Lower lobe of right lung (tissue), 2 donors: ENCODE measurements around the gene WDR76. TPM values are rescaled to one million over a fixed set of nuclear protein-coding genes. Genes with fewer than 3 reads are reported as not detected.

ENCODE experiments used
- ATAC-seq, 2 donors: fragments of 200-7000 bp; cut with Tn5 transposase; one replicate each; pipeline ENCODE4 v1.9.1; 2020 to 2022; ENCODE audit warnings: mild to moderate bottlenecking in 2 of 2, moderate library complexity in 2 of 2
- DNase-seq: peaks from one replicate; pipeline ENCODE4 v3.0.0-alpha.2; 2020
- H3K27ac ChIP-seq: fragments of 200-600 bp; one replicate; pipeline ENCODE4 v1.8.0; 2022
- H3K27me3 ChIP-seq: fragments of 200-600 bp; one replicate; pipeline ENCODE4 v1.8.0; 2022; ENCODE audit warnings: low read depth
- H3K36me3 ChIP-seq: fragments of 200-600 bp; one replicate; pipeline ENCODE4 v1.8.0; 2022; ENCODE audit warnings: mild to moderate bottlenecking
- H3K4me1 ChIP-seq: fragments of 200-600 bp; one replicate; pipeline ENCODE4 v1.8.0; 2022
- H3K4me3 ChIP-seq: fragments of 200-600 bp; one replicate; pipeline ENCODE4 v1.8.0; 2022; ENCODE audit warnings: mild to moderate bottlenecking
- H3K9me3 ChIP-seq: fragments of 200-600 bp; one replicate; pipeline ENCODE4 v1.8.0; 2022
- CTCF ChIP-seq: fragments of 200-600 bp; IDR thresholded peaks from one replicate; pipeline ENCODE4 v1.8.0; 2022; ENCODE audit warnings: antibody characterized with exemption, mild to moderate bottlenecking
- intact Hi-C: fragments of 100-400 bp; cut with DNase I; formaldehyde crosslinking; loops from one replicate; pipeline ENCODE4 v1.11.0; 2022
- microRNA-seq: library from miRNA; unstranded; fragments of <30 nt; microRNA quantifications from one replicate; pipeline ENCODE4 v1.2.0, GENCODE V29; 2020; ENCODE audit warnings: borderline number of aligned reads
- total RNA-seq: library from RNA; stranded (reverse); fragmentation: NEBNext Ultra II Directional; extraction: Animal tissue kit (Norgen Biotek cat#: 25700); gene quantifications from one replicate; pipeline ENCODE4 v1.2.1, GENCODE V29; 2021
- donor health status: DM: no; HTN: yes; CAD: no; lungs with severe emphysema.

WDR76 gene
- total RNA-seq, 1 donor from 2014 or later = 5.7 TPM

- H3K36me3 ChIP-seq = no peaks in the 10 kb centered on the region
- no peak for ATAC-seq
- H3K4me3 ChIP-seq = no peak overlapping the region
- DNase-seq = no peak
- H3K9me3 ChIP-seq = no peaks in the 10 kb centered on the region
- intact Hi-C loops = no loop called here
- no peak overlapping the region for H3K27ac ChIP-seq
- no peaks in the 10 kb centered on the region for H3K4me1 ChIP-seq
- H3K27me3 ChIP-seq = no peaks in the 10 kb centered on the region
- TF ChIP-seq CTCF = no peak
These were observed 87.1 kb downstream of the WDR76 start for GRCh38 chr15:43913941-43914340.

GRCh38 chr15:43915631-43916325 lies 89.0 kb downstream of the WDR76 start:
- intact Hi-C loops = no loop called here
- DNase-seq = no peak

GRCh38 chr15:43916326-43916660 lies 89.5 kb downstream of the WDR76 start:
- TF ChIP-seq CTCF = no peak
- H3K9me3 ChIP-seq = no peaks in the 10 kb centered on the region
- no peak overlapping the region for H3K4me3 ChIP-seq
- H3K4me1 ChIP-seq = no peaks in the 10 kb centered on the region
- H3K27me3 ChIP-seq = no peaks in the 10 kb centered on the region
- DNase-seq = no peak
- ATAC-seq = no peak
- intact Hi-C loops = no loop called here
- no peaks in the 10 kb centered on the region for H3K36me3 ChIP-seq
- H3K27ac ChIP-seq = no peak overlapping the region

More at GRCh38 chr15:43915631-43916325, 89.0 kb downstream of the WDR76 start:
- Histone ChIP-seq H3K4me3 (no peak overlapping the region), H3K27me3 (no peaks in the 10 kb centered on the region), H3K4me1 (no peaks in the 10 kb centered on the region), H3K27ac (no peak overlapping the region), H3K36me3 (no peaks in the 10 kb centered on the region), H3K9me3 (no peaks in the 10 kb centered on the region)
- no peak for TF ChIP-seq CTCF
- ATAC-seq = no peak

Small RNAs within 50 kb of the gene (microRNA-seq; reads per million reads assigned to microRNA genes)
- gene MIR1282 = 2.0 reads per million

Other genes starting within 250 kb of the WDR76 start
- 31.6 TPM for gene PPIP5K1, start 236.8 kb upstream of the WDR76 start, total RNA-seq
- gene CKMT1B, start 233.0 kb upstream of the WDR76 start, total RNA-seq = 0.89 TPM
- gene STRC, start 208.2 kb upstream of the WDR76 start, total RNA-seq = not detected
- gene CATSPER2, start 178.2 kb upstream of the WDR76 start, total RNA-seq = 2.7 TPM
- 0.80 TPM for gene CKMT1A, start 133.1 kb upstream of the WDR76 start, total RNA-seq
- gene PDIA3, start 80.6 kb upstream of the WDR76 start, total RNA-seq = 330 TPM
- 5.1 TPM for gene ELL3, start 50.0 kb upstream of the WDR76 start, total RNA-seq
- 827 TPM for gene SERF2, start 34.7 kb upstream of the WDR76 start, total RNA-seq
- not detected for gene SERINC4, start 26.8 kb upstream of the WDR76 start, total RNA-seq
- 13.2 TPM for gene HYPK, start 26.4 kb upstream of the WDR76 start, total RNA-seq
- 21.0 TPM for gene MFAP1, start 2.3 kb upstream of the WDR76 start, total RNA-seq